GM15510 (cell line): ENCODE data around the gene ADRA2C.

Experiments
- POLR2A ChIP-seq: IDR thresholded peaks from 3 replicates; pipeline ENCODE4 v1.6.1; 2011; ENCODE audit warnings: borderline replicate concordance; ENCODE audit not compliant: insufficient read length; ENCODE audit errors: extremely low read depth

The ADRA2C gene

DNA sequence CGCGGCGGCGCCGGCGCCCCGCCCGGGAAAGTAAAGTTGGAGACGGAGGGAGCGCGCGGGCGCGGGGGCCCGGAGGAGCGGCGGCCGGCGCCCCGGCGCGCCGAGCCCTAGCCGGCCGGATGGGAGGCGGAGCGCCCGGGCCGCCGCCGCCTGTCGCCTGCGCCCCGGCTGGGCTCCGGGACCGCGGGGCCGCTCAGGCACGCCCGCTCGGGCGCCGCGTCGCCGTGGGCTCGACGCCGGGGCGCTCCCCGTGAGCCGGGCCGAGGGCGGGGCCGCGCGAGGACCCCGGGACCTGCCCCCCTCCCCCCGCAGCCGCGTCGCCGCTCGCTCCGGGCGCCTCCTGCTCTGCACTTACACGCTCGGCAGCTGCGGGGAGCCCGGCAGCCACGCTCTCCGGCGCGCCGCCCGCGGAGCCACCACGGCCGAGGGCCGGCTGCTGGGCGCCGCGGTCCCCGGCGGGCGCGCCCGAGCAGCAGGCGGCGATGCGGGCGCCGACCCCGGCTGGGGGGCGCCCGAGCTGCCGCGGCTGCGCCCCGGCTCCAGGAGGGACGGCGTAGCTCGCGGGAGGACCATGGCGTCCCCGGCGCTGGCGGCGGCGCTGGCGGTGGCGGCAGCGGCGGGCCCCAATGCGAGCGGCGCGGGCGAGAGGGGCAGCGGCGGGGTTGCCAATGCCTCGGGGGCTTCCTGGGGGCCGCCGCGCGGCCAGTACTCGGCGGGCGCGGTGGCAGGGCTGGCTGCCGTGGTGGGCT lies at the start of gene ADRA2C:
ADRA2C (plus strand) TSS at position 350 of the 749 bp plus-strand sequence; CDS start at position 572, 222 bp downstream.
- no peak for TF ChIP-seq POLR2A

- no peak for TF ChIP-seq POLR2A
Measured at GRCh38 chr4:3716631-3717235, 49.5 kb upstream of the ADRA2C start.

- no peak for TF ChIP-seq POLR2A
Measured at GRCh38 chr4:3717241-3717640, 48.9 kb upstream of the ADRA2C start.

DNA sequence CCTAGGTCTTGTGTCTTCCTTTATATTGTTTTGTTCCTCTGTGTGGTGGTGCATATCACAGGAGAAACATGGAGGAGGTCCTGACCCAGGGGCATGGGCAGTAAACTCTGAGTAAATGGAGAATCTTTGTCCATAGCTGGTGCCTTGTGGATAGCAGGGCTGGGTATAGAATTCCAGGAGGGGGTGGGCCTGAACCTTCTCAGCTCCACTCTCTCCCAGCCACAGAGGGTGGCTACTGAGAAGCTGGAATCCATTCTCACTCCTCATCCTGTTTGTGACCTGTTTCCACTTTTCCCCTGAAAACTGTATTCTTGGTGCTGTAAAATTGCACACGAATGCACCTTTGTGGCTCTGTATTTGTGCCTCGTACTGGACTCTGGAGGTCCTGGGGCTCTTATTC lies 47.7 kb upstream of the ADRA2C start:
- no peak for TF ChIP-seq POLR2A

GRCh38 chr4:3719191-3719590 lies 47.0 kb upstream of the ADRA2C start:
- TF ChIP-seq POLR2A, result no peak

DNA sequence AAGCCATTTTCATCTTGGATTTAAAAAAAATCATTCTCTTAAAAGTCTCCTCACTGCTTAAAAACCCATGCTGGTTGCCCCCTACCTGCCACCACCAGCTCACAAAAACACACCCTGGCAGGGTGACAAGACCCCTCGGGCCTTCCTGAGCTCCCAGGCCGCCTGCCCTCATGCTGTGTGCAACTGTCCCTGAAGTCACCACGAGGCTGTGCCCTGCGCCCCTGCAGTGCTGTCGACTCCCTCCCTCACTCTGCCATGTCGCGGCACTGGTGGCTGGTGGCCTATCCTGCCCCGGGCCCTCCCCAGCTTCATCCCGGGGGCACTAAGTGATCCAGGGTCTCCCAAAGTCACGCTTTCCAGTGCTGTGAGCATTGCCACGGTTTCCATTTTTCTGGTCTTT lies 46.3 kb upstream of the ADRA2C start:
- no peak for TF ChIP-seq POLR2A

GRCh38 chr4:3720466-3720865 lies 45.7 kb upstream of the ADRA2C start:
- no peak for TF ChIP-seq POLR2A

GRCh38 chr4:3721186-3721585 lies 45.0 kb upstream of the ADRA2C start:
- no peak for TF ChIP-seq POLR2A

- TF ChIP-seq POLR2A, result no peak
Measured at GRCh38 chr4:3721627-3722026, 44.6 kb upstream of the ADRA2C start.

- no peak for TF ChIP-seq POLR2A
Measured at GRCh38 chr4:3722446-3723231, 43.5 kb upstream of the ADRA2C start.

DNA sequence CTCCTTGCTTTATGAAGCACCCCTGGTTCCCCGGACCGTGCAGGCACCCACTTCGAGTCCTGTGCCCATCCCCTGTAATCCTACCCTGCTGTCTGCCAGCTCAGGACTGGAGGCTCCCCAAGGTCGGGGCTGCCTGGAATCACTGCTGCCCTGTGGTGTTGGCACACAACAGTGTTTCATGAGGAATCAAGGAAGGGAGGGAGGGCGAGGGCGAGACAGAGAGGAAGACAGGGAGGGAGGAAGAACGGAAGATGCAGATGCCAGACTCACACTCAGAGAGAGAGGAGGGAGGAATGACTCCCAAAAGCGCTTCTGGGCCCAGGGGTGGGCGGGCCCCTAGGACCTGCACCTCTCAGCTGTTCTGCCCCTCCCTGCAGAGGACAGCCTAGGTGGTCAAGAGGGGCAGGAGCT lies 42.9 kb upstream of the ADRA2C start:
- no peak for TF ChIP-seq POLR2A

GRCh38 chr4:3724319-3725231 lies 41.6 kb upstream of the ADRA2C start:
- TF ChIP-seq POLR2A, result no peak

DNA sequence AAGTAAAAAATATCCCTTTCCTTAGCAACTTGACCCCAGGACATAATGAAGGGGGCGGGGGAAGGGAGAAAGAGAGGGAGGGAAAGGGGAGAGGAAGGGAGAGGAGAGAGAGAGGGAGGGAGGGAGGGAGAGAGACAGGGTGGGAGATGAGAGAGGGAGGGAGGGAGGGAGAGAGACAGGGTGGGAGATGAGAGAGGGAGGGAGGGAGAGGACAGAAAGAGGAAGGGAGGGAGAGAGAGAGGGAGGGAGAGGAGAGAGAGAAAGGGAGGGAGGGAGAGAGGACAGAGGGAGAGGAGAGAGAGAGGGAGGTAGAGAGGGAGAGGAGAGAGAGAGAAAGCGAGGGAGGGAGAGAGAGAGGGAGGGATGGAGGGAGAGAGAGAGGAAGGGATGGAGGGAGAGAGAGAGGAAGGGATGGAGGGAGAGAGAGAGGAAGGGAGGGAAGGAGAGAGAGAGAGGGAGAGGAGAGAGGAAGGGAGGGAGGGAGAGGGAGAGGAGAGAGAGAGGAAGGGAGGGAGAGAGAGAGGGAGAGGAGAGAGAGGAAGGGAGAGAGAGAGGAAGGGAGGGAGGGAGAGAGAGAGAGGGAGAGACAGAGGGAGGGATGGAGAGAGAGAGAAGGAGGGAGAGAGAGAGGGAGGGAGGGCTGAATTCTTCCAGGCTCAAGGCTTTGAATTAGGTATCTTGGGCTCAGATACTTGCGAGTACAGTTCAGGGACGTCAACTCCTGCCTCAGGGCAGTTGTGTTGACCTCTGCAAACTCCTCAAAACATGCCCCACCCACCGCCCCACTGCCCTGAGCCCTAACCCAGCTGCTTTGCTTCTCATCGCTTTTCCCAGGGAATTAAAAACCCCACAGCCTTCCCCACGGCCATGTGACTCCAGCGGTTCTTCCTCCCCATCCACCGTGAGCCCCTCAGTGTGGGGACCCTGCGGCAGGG lies 40.0 kb upstream of the ADRA2C start:
- no peak for TF ChIP-seq POLR2A
